HG03457 (cell line): Measurements from ENCODE around the gene ABCE1.

Experiments used
- ATAC-seq: cut with Tn5 transposase; IDR thresholded peaks from one replicate; pipeline ENCODE4 v1.9.1; 2021; ENCODE audit warnings: moderate number of reproducible peaks; ENCODE audit not compliant: unreplicated experiment

The ABCE1 gene

DNA sequence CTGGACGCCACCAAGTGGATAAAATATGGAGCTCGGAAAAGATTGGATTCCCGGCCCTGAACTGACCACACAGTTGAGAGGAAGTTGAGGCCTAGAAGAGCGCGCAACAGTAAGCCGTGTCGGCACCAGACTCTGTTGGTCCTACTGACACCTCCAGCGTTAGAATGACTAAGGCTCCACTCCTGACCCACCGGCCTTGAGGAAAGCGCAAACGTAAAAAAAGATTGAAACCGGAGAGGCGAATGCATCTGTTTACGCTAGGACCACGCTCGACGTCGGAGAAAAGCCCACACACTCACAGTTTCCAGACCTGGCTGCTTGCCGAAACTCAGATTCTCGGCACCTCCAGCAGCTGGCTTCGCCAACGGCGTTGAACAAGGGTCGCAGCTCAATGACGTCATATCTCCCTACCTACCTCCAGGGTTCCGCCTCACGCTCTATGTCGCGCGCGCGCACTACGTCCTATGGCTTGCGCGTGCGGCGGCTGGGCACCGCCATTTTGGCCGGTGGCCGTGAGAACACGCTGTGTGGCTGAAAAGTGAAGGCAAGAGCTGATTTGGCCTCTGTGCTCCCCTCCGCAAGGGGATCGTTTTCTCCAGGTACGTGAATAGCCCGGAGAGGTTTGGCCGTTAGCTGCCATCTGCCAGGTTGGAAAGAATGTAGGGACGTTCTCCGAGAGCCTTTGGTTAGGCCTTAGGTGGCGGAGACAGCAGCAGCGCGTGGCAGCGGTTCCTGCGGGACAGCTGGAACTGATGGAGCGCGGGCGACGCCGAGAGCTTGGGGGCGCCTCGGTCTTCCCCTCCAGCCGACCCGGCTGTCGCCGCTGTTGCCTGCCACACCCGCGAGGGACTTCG lies at the start of gene ABCE1, which contains the start of gene ANAPC10:
ABCE1 (plus strand) TSS at position 491 of the 854 bp plus-strand sequence. CDS start 6,102 bp downstream, outside the sequence.
ANAPC10 (minus strand) TSS at position 376 of the 854 bp plus-strand sequence. CDS start 2,097 bp downstream, outside the sequence.
- peak; percentile 71 for ATAC-seq

DNA sequence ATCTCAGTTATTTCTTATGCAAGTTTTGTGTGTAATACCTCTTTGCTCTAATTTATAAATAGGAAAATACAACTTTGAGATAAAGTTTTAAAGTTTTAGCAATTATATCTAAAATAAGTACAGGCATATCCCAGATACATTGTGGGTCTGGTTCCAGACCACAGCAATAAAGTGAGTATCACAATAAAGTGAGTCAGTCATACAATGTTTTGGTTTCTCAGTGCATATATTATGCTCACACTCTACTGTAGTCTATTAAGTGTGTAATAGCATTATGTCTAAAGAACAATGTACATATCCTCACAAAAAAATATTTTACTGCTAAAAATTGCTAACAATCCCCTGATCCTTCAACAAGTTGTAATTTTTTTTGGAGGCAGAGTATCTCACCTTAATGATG lies 49.3 kb upstream of the ABCE1 start:
- no peak for ATAC-seq

DNA sequence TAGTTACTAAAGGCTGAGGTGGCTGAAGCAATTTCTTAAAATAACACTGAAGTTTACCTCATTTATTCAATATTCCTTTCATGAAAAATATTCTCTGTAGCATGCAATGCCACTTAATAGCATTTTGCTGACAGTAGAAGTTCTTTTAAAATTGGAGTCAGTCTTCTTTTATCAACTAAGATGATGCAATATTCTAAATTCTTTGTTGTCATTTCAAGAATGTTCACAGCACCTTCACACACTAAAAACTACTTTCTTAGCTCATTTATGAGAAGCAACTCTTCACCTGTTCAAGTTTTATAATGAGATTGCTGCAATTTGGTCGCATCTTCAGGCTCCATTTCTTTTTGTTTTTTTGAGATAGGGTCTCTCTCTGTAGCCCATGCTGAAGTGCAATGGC lies 48.9 kb upstream of the ABCE1 start:
- no peak for ATAC-seq

DNA sequence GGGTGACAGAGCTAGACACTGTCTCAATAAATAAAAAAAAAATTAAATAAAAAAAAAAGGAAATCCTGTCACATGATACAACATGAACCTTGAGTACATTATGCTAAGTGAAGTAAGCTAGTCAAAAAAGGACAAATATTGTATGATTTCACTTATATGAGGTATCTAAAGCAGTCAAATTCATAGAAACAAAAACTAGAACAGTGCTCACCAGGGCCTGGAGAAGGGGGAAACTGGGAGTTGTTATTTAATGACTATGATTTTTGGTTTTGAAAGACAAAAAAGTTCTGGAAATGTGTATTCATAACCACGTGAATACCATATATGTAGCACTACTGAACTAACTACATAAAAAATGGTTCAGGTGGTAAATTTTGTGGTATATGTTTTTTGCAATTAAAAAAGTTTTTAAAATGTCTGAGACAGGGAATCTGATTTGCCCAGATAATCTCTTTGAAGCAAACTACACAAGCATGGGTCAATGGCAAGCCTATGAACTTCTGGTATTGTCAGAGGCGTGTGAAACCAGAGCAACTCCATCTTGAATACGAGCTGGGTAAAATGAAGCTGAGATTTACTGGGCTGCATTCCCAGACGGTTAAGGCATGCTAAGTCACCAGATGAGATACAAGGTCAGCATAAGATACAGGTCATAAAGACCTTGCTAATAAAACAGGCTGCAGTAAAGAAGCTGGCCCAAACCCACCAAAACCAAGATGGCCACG lies 42.4 kb upstream of the ABCE1 start:
- ATAC-seq = no peak

DNA sequence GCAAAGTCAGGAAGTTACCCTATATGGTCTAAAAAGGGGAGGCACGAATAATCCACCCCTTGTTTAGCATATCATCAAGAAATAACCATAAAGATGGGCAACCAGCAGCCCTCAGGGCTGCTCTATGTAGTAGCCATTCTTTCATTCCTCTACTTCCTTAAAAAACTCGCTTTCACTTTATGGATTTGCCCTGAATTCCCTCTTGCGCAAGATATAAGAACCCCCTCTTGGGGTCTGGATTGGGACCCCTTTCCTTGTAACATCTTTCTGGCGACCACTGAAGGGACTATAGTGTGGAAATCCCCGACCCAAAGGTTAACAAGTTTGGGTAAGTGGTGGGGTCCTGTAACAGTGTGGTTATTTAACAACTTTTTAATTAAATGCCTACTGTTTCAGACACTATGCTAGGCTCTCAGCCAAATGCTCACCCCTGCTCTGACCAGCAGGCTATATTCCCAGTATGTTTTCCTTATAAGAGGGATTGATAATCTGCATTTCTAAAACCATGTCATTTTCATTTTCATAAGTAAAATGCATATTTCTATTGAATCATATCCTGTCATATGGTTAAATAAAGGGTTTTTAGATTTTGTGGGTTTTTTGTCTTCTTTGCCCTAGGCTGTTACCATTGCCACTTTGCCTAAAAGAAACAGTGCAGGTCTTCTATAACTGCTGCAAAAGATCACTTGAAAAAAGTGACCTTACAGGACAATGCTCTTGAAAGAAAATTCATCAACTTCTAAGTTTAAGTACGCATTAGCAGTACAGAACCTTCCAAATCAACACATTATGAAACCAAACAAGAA lies 41.6 kb upstream of the ABCE1 start:
- no peak for ATAC-seq

DNA sequence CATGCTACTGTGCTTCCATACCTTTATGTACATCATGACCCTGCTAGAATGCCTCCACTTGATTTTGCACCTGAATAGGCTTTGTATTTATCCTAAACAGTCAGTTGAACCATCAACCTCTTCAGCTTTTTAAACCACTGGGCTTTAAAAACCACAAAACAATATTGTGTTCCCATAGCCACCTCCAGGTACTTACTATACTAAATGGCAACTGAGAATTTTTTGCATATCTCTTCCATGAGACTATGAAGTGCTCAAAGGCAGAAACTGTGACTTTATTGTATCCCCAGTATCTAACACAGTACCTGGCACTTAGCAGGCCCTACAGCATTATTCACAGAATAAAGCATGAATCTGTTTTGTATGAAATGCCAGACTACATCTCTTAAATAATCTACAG lies 39.9 kb upstream of the ABCE1 start:
- no peak for ATAC-seq

DNA sequence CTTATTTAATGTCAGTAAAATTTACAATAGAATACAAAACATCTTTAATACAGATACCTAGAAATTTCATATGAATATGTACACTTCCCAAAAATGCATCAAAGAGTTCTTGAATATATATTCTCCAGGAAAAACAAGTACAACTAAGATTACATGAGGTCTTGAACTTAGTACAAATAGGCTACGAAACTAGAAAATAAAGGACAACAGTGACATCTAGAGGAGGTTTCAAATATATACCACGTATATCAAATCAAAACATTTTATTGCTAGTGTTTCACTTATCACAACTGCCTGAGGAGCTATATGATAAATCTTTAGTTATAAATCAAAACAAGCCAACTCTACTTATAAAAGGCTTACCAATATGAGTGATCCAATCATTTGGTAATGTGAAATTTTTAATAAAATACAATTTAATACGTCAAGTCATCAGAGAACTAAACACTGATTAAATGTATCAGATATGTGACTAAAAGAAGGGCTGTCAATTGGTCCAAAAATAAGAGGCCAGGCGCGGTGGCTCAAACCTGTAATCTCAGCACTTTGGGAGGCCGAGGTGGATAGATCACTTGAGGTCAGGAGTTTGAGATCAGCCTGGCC lies 36.7 kb upstream of the ABCE1 start:
- ATAC-seq = peak; percentile 56

DNA sequence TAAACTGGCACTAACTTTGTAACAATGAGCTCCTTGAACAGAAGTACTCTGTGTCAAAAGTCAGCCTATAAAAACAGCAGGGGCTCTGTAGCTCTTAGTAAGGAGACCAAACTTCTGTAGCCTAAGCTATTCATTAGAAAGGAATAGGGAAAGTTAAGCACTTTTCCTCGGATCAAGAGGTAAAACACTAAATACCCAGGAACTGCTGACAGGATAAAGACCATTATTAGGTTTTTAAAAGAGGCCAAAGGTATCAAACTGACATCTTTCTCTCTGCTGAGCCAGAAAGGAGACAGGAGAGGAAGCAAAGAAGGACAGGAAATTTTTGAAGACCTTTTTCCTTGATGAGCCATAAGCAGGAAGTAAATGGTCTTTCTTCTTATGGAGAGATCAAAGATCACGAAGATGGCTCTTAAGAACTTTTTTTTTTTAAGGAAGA lies 32.0 kb upstream of the ABCE1 start:
- no peak for ATAC-seq

DNA sequence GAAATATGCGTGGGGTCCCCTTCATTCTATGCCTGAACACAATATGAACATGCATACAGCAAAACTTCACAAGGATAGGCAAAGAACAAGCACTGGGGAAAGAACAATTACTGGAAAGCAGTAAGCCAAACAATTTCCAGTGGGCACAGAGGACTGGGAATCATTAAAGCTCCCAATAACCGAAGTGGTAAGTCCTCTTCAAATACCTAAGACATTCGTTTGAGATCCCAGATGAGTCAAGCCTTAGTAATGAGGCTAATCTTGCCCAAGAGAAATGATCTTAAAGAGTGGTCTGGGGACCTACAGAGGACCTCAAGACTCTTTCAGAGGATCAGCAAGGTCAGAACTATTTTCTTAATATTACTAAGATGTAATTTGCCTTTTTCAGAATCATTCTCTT lies 28.8 kb upstream of the ABCE1 start:
- ATAC-seq = no peak

DNA sequence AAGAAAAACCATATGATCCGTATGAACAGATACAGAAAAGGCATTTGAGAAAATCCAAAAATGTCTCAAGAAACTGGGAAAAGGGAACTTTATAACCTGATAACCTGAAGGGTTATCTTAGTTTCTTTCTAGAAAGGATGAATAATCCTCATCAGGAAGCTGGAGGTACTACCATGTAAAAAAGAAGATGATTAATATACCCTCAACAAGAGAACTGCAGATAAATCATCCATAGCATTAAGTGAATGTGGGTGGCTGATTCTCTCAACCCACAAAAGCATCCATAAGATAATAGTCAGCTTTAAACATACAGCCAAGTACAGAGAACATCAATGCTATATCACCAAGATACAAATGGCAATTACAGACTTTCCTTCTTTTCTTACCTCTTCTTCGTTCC lies 26.6 kb upstream of the ABCE1 start:
- no peak for ATAC-seq

DNA sequence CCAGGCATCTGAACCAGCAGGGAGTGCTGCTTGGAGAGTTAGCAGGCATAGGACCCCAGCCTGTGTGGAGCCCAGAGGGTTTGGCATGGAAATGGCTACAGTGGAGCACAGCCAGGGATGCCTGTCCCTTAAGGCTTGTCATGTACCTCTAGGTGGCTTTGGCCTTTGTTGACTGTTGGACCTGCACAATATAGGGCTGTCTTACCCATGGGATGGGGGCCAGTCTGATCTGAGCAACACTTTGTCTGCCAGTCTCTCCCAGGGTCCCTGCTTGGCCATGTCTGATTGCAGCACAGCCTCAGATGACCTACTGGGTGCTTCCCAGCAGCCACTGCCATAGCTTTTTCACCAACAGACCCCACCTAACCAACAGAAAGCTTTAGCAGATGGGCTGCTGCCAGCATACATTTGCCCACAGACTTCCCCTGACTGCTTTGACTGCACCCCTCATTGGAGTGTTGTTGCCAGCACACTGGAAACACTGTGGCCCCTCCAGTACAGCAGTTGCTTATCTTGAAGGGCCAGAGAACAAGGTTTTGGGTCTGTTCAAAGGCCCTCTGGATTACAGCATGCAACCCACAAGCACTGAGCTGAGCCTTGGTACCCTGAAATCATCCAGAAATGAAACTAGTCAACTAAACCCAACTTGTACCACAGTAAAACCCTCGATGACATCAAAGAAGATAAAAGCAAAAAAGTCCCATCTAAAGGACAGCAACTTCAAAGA lies 22.2 kb upstream of the ABCE1 start:
- ATAC-seq = no peak

DNA sequence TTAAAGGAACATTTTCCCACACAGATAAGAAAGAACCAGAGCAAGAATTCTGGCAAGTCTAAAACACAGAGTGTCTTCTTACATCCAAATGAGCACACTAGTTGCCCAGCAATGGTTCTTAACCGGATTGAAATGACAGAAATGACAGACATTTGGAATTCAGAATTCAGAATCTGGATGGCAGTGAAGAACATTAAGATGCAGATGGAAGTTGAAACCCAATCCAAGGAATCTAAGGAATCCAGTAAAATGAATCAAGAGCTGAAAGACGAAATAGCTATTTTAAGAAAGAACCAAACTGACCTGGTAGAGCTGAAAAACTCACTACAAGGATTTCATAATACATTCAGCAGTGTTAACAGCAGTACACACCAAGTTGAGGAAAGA lies 21.6 kb upstream of the ABCE1 start:
- ATAC-seq = no peak

DNA sequence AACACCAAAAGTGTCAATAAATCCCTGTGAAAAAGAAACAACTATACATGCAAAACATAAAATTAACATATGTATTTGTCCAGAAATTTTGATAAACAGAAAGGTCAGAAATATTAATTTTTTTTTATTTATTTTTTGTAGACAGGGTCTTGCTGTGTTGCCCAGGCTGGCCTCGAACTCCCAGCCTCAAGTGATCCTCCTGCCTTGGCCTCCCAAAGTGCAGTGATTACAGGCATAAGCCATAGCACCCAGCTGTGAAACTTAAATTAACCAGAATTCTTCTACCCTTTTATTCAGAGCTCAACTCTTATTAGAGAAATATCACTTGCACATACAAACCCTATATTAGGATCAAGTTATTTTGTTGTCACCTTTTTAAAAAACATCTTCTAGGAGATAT lies 16.4 kb upstream of the ABCE1 start:
- no peak for ATAC-seq

DNA sequence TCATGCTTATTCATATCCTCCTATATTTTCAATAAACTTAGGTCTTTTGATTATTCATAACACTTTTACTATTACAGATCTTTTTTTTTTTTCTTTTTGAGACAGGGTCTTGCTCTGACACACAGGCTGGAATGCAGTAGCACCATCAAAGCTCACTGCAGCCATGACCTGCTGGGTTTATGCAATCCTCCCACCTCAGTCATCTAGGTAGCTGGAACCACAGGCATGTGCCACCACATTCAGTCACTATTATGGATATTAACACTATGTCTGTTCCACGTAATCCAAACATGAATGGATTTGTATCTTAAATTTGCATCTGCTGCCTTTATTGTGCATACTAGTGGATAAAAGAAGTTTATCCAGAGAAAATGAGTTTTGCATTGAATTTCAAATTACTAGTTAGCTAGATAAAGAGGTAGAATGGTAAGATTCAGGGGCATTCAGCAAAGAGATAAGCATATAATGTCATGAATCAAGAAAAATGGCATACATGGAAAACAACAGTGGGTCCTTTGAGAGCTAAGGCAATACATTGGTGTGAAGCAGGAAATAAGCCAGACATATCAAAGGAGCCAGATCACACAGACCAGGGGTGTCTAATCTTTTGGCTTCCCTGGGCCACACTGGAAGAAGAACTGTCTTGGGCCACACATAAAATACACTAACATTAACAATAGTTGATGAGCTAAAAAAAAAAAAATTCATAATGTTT lies 14.1 kb upstream of the ABCE1 start:
- no peak for ATAC-seq

DNA sequence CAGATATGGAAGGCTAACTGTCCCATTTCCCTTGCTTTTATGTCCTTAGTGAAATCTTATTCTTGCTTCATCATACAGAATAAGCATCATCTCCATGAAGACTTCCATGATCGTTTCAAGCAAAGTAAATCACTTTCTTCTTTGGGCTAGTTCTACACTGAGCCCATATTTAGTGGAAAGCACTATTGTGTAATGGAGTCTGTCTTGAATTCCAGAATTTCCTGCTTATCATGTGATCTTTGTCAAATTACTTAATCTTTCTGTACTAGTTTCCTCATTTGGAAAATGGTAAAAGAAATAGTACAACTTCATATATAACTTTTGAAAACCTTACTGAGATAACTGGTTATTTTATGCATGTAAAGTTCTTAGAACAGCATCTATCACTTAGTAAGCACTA lies 7.7 kb upstream of the ABCE1 start:
- ATAC-seq = no peak

DNA sequence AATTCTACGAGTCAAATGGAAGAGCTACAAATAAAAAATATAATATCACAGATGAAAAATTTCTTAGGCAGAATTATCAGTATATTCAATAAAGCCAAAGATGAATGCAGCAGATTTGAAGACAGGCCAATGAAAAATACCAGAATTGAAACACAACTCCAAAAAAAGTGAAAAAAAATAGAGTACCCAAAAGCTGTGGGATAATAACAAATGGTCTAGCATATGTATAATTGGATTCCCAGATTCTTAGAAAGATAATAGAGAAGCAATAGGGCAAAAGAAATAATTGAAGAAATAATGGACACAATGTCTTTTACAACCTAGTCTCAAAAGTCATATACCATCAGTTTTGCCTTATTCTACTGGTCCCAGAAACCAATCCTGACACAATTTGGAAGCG lies 4.5 kb upstream of the ABCE1 start:
- ATAC-seq = no peak

DNA sequence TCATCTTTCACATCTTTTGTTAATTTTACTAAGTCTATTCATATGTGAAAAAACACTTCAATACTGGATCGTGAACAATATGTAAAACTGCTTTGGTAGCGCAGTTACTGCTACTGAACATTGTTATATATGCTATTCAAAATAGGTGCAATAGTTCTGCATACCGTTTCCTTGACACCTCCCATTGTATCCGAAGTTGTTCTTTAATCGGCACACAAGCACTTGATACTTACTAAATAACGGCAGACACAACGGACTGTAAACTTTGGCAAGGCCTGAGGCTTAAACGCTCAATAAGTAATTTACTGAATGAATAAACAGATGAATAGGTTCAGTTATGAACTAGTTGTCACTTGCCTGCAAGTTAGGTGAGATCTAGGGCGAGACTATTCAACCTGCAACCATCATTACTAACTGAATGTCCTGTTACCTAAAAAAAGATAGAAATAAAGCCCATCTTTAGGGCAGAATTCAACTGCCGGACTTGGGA lies 735 bp upstream of the ABCE1 start:
- ATAC-seq = no peak

DNA sequence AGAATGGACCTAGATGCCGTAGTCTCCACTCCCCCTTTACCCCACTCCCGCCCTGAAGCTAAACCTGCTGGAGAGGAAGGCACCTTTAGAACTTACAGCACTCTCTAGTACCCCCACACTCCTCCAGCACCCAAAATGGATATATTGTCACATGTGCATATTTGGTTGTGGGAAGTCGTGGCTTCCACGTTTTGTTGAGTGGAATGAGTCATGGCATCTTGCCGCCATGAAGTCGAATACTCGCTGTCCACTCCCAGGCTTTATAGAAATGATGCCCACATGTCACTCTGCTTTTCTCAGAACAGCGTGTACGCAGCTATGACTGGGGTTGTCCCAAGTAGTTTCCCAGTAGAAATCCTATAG lies 545 bp downstream of the ABCE1 start:
- ATAC-seq = peak; percentile 9

DNA sequence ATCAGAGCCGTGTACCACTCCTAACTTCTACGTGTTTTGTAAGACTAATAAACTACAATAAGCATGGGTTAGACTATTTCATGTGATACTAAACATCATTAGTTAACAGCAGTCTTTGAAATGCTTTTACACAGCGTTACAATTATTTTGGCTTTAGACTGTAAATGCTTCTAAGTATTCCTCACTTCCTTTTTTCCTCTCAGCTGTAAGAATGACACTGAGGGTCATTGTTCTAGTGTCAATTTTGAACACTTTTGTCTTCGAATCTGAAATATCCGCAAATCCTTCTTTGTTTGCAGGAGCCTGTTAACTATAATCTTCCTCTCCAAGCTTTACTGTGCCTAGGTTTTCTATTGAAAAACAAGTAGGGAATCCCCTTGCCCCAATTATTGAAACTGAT lies 1.5 kb downstream of the ABCE1 start:
- no peak for ATAC-seq

DNA sequence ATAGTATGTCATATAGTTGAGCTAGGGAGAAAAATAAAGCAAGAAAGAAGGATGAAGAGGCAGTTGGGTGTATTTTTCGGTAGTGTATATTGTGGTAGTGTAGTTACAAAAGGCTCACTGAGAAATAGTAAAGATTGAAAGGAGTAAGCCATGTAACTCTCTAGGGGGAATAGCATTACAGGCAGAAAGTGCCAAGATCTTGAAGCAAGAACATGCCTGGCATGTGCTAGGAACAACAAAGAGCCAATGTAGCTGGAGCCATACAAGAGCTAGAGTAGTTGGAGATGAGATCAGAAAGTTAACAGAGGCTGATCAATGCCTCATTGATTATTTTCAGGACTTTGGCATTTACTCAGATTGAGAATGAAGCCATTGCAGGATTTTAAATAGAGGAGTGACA lies 3.0 kb downstream of the ABCE1 start:
- no peak for ATAC-seq
